ENCODE data around the gene LPAR3.
"Not testable (repeated sequence)": the region's sequence is repeated elsewhere in the genome, so short reads cannot be mapped to it uniquely, and the experiment has no call there.

LPAR3 gene, protein sequence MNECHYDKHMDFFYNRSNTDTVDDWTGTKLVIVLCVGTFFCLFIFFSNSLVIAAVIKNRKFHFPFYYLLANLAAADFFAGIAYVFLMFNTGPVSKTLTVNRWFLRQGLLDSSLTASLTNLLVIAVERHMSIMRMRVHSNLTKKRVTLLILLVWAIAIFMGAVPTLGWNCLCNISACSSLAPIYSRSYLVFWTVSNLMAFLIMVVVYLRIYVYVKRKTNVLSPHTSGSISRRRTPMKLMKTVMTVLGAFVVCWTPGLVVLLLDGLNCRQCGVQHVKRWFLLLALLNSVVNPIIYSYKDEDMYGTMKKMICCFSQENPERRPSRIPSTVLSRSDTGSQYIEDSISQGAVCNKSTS

DNA sequence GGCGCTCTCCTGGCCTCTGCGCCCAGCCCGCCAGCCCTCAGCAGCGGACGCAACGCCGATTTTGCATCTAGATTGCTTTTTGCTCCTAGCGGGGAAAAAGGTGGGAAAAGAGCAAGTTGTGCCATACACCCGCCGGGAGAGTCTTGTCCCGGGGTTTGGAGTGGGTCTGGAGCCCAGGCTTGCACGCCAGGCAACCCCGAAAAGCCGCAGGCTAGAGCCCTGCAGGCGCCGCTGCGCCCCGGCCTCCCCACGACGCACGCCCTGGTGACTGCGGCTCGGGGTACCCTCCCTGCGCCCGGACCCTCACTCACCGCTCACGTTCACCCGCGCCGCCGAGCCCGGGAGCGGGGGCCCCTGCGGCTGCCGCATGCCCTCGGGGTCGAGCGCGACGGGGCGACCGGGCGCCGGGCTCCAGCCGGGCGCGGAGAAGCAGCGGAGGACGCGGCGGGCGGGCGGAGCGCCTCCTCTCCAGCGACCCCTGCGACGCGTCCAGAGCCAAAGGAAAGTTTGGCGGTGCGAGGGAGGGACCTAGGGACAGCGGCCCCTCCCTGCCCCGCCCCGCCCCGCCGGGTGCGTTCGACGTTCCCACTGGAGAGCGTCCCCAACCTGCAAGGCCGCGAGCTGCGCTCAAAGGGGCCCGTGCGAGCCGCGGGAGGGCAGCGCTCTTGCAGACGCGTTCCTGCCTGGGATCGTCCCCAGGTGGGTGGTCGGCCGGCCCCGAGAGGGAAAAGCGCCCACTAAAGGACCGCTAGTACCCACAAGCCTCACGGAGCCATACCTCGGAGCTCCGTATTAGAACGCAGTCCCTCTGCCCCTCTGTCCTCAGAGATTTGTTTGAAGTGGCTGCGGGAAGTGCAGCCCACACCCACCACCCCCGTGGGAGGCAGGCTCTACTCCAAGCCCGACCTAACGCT is at the start of gene LPAR3:
Gene LPAR3 (minus strand): TSS at position 502 of the 914 bp plus-strand sequence. CDS start 27,086 bp downstream, outside the sequence.
- peak; percentile 8 to 34 for DNase-seq (ENCODE audit: low read depth in 2 of 2)

DNA sequence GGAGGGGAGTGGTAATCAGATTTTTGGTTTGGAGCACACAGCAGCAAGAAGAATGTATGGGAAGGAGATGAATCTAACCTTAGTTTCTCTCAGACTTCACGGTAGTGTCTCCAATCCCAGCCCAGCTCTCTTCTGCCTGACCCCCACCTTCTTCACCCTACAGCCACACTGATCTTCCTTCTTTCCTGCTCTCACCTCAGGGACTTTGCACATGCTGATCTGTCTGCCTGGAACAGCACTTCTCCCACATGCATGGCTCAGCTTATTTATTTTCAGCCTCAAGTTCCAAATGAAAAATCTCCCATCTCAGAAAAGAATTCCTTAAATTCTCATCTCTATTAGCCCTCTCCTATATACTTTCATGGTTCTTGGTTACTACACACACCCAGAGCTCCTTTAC is 48.8 kb upstream of the LPAR3 start:
- no peak for DNase-seq (ENCODE audit: low read depth in 2 of 2)

DNA sequence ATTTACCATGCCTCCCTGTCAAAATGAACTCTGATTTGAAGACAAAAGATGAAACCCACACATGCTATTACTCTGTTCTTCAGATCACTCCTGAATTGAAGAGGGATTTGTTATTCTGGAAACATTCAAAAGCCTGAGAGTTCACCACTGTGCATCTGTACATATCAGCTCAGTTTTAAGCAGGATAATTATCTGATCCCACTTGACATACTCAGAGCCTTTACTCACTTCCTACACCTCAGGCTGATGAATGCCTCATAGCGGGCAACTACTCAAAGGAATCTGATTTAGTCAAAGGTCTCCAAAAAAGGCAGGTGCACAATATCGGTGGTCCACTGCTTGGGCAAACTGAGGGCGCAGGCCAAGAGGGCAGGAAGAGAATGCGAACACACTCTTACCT is 47.5 kb upstream of the LPAR3 start:
- no peak for DNase-seq (ENCODE audit: low read depth in 2 of 2)

DNA sequence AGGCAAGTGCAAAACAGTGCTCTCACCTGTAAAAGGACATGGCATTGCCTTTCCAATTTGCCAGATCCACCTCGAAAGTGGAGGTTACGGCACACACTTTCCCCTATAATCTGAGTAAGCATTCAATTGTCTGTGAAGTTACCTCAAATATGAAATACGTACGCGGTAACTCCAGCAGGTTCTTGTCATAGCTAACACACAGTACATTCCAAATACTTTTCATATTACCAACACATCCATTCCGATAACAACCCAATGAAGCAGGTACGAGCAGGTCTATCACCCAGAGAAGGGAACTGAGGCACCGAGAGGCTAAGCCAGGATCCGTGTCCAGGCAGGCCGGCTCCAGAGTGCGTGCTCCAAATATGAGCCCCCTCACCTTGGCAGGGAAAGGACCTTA is 46.8 kb upstream of the LPAR3 start:
- DNase-seq (ENCODE audit: low read depth in 2 of 2): no peak

DNA sequence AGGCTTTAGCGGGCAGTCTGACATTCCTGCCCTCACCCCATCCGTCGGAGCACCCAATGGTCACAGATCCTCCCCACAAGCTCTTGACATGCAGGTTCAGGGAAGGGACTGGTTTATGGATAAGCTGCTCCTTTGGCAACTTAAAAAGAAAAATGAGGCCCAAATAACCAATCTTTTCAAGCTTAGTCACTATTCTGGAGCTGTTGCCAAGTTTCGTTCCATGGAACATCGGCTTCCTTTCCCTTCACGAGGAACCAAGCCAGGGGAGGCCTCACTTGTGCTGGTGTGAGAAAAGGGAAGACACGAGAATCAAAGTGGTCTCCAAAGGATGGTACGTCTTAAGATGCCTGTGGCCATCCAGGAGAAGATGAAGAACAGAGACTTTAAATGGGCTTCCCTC is 46.1 kb upstream of the LPAR3 start:
- DNase-seq (ENCODE audit: low read depth in 2 of 2): no peak

DNA sequence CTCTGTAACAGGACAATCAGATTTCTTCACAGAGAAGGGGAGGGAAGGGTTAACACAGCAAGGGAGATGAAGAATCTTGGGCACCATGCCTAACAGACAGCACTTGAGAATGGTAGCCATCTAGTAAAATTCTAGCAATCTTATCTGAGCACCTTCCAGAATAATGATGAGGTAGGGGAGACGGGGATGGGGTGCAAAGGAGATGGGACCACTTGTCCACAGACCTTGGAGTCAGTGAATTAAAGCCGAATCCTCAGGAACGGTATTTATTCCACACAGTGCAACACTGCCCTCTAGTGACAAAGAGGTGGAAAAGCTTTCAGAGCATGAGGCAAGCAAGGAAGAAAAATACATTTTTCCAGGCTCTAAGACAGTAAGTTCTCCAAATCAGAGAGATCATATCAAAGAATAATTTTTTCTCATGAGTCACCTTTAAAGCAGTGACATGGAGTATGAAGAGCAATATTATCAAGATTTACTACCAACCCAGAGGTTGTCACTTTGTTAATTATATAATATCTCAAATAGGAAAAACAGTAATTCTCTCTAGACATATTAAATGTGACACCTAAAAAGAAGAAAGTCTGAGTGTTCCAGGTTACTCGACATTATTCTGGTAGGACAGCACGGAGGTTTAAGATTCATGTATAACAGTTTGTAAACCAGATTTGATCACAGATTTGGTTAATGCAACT is 43.3 kb upstream of the LPAR3 start:
- DNase-seq (ENCODE audit: low read depth in 2 of 2): no peak

DNA sequence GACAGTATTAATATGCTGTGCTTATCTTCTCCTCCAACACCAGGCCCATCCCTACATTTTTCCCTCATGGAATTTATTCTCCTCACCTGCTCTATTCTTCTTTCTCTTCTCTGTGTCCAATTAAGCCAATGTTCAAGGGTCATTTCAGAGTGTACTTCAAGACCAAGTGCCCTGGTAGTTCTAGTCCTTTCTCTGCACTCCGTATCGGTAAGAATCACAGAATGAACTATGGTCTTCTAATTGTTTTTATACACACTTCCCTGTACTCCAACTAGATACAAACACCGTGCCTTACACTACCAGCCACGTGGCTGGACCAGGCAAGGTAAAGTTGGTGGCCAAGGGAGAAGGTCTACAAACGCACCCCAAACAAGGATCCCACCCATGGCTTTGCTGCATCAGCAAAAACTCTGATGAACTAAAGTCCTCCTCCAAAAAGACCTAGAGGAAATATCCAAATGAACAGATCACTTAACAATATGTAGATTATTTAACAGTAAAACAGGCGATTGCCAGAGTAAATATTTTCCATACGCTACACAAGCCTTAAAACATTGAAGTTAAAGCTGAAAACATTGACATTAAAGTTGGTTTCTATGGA is 40.1 kb upstream of the LPAR3 start:
- no peak for DNase-seq (ENCODE audit: low read depth in 2 of 2)

DNA sequence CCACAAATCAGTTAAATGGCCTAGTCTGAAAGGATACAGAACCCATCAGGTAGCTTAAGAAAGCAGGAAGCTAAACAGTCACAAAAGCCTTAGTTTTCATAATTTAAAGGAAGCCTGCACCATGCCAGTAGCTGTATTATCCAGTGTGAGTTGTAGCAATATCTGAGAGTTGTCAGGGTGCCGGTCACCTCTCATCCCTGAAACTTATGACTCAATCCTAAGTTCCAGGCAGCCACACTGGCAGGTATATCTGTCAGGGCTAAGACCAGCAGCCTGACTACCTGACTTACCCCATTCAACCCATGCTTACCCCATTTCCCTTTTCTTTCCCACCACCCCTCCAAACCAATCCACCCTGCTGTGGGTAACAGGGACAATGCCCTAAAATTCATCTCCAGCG is 37.8 kb upstream of the LPAR3 start:
- no peak for DNase-seq (ENCODE audit: low read depth in 2 of 2)

DNA sequence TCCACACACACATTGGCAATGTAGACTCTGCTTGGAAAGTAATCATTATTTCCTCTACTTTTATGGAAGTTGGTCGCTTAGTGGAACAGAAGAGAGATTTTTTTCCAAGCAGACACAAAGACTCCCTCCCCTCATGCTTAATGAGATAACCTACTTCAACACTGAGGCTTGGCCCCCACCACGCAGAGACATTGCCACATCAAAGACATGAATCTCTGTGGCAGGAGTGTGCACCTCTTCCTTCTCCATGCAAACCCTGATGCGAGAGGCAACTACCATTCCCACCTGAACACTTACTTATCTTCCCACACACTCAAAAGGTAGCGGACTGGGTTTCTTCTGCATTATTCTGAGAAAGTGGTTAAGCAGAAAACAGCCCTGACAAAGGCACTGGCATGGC is 37.3 kb upstream of the LPAR3 start:
- no peak for DNase-seq (ENCODE audit: low read depth in 2 of 2)

DNA sequence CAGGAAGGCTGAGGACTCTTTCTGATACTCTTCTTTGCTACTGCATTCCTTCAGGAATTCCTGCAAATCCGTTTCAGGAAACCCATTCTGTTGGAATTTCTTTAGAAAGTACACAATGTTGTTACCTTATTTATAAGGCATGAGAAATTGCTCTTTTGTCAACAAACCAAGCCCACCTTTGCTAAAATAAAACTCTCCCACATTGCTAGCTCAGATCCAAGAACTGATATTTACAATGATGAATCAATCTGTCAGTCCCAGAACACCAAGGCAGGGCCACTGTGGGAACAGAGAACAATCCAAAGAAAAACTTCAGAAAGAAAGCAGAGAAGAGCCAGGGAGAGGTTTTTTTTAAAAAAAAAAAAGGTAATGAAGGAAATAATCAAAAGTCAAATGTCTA is 36.6 kb upstream of the LPAR3 start:
- no peak for DNase-seq (ENCODE audit: low read depth in 2 of 2)

DNA sequence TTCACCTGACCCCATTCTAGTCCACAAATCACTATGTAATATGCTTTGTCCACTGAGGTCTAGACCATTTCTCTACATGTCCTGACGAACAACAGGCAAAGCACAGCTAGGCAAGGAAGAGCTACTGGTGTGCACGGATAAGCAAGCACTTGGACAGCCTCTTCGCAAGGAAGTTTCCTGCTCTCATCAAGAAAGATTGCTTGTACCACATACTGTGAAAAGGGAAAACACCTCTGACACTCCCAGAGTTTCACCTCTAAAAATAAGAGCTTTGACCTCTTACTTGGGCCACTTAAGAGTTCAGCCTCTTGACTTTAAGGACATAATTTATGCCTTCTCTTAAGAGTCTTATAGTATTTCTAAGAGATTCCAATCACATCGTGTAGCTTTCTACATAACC is 36.0 kb upstream of the LPAR3 start:
- no peak for DNase-seq (ENCODE audit: low read depth in 2 of 2)

DNA sequence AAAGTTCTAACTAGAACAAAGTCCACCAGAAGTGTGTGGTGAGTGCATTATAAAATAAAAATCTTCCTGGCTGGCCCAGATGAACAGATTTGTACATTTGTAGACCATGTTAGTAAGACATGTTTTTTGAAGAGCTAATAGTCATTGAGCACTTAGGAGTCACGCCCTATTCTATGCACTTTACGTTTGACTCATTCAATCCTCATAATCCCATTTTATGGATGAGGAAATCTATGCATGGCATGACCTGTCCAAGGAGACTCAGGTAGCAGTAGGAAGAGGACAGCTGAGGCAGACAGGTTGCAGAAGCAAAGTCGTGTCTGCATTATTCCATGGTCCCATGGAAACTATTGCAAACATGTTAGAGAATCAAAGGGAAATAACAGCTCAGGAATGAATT is 30.3 kb upstream of the LPAR3 start:
- no peak for DNase-seq (ENCODE audit: low read depth in 2 of 2)

DNA sequence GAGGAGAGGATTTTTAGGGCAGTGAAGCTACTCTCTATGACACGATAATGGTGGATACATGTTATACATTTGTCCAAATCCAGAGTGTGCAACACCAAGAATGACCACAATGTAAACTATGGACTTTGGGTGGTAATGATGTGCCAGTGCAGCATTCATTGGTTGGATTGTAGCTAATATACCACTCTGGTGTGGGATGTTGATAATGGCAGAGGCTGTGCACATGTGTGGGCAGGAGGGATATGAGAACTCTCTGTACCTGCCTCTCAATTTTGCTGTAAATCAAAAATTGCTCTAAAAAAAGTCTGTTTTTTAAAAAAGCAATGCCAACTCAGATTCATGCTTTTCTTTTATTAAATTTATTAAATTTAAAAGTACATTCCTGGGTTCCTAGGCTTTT is 27.2 kb upstream of the LPAR3 start:
- DNase-seq (ENCODE audit: low read depth in 2 of 2): no peak

DNA sequence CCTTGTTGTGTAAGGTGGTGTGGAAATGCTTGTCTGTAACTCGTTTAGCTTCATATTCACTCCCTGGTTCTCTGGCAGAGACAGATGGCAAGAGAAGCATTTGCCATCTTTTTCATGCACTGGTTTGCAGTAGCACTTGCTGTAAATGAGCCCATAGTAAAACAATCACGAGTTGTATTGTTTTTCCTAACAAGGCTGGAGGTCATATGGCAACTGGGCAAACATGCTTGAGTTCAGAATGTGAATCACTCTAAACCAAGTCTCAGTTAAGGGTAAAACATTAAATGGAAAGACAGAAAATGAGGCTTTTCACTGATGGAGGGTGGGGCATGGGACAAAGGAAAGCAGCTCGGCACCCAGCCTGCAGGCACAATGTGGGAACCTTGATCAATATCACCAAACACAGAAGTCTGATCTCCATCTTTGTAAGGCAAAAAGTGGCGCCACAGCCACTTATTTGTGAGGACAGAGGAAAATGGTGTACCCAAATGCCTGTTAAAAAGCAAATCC is 26.5 kb upstream of the LPAR3 start:
- no peak for DNase-seq (ENCODE audit: low read depth in 2 of 2)

DNA sequence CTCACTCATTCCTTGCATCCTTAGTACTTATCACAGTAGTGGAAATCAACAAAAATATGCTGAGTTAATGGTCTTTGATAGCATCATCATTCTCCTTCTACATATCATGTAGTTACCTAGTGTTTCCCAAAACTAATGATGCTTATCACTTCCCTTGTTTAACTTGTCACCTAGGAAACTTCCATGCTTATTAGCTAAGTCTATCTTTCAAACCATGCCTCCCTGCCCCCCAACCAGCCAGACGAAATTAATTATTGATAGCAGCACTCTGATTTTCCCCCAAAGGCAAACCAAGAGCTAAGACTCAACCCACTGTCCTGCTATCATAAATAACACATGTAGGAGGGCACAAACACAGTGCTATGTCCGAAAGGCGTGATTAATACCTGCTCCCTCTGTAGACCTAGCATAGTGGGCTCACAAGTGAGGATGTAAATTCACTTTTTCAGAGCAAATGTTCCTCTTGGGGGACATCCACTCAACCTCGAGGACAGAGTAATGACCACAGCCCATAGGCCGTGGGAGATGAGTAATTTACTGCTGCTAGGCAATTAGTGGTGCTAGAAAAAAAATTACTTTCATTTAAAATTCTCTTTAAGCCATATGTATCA is 25.8 kb upstream of the LPAR3 start:
- DNase-seq (ENCODE audit: low read depth in 2 of 2): no peak

DNA sequence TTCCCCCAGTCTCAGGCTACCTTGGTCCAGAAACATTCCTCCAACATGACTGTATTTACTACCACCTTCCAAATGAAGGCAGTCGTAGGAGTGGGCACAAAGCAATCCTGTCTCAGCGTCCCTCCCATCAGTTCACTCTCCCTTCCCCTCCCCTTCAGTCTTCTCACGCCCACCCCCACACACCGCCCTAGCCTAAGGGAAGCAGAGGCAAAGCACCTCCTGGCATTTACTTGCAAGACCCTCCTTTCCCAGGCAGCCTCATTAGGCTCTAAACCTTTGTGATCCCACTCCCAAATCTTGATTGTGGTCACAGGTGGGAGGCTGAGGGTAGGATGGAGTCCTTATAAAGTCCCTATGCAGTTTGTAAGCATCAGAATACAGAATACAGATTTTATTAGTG is 23.9 kb upstream of the LPAR3 start:
- DNase-seq (ENCODE audit: low read depth in 2 of 2): no peak

DNA sequence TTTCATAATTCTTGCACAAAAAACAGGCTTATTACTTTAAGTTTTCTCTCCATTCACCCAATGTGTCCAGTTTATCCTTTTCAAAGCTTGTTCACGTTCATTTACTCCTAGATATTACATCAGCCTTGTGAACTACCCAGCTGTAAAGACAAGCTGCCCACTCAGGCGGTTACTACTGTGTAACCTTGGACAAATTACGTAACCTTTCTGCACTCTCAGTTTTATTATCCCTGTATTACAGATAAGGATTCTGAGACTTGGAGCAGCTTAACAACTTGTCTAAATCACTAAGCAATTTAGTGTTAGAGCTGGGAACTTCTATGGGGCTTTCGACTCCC is 20.5 kb upstream of the LPAR3 start:
- no peak for DNase-seq (ENCODE audit: low read depth in 2 of 2)

DNA sequence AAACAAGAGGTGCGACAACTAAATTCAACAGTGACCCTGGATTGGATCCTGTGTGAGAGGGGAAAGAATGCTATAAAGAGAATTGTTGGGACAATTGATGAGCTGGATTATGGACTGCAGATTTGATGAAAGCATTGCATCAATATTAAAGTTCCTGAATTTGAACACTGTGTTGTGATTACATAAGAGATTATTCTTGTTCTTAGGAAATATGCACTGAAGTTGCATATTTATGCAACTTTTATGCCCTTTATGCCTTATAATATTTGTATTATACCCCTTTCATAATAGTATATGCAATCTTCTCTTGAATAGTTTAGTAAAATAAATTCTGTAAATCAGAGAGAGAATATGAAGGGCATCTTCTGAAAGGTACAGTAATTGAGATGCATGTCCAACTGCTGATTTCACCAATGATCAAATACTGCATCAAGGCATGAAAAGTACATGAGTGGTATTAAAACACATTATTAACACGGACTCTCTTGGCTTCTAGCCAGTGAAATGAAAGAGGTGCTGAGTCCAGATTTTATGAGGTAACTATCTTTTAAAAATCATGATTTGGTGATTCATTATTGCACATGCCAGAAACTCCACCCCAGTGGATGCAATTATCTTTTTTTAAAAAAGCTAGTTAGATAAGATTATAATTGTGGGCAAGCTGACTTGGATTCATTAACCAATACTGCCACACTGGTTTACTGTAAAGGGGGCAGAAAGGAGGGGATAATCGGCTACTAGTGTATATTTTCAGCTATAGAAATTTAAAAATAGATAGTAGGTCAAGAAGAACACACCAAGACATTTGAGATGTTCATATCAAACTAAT is 19.9 kb upstream of the LPAR3 start:
- DNase-seq (ENCODE audit: low read depth in 2 of 2): no peak

DNA sequence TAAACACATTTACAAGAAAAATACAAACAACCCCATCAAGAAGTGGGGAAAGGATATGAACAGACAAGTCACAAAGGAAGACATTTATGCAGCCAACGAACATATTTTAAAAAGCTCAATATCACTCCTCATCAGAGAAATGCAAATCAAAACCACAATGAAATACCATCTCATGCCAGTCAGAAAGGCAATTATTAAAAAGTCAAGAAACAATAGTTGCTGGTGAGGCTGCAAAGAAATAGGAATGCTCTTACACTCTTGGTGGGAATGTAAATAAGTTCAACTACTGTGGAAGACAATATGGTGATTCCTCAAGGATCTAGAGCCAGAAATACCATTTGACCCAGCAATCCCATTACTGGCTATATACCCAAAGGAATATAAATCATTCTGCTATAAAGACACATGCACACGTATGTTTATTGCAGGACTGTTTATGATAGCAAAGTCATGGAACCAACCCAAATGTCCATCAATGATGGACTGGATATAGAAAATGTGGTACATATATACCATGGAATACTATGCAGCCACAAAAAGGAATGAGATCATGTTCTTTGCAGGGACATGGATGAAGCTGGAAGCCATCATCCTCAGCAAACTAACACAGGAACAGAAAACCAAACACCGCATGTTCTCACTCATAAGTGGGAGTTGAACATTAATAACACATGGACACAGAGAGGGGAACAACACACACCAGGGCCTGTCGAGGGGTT is 15.9 kb upstream of the LPAR3 start:
- DNase-seq (ENCODE audit: low read depth in 2 of 2): not testable (repeated sequence)

All from stimulated activated CD8-positive, alpha-beta memory T cell treated with anti-CD3 and anti-CD28 coated beads, Interleukin-15, amount 100 ng/mL, for 48 hours (primary cell).